ENCODE measurements around the gene ALDOC. TPM values are rescaled to one million over a fixed set of nuclear protein-coding genes. Genes with fewer than 3 reads are reported as not detected.

Gene ALDOC
- total and polyA plus RNA-seq, 12 donors, result 122 to 416 (median 282) TPM

- TF ChIP-seq, protein P1, sequence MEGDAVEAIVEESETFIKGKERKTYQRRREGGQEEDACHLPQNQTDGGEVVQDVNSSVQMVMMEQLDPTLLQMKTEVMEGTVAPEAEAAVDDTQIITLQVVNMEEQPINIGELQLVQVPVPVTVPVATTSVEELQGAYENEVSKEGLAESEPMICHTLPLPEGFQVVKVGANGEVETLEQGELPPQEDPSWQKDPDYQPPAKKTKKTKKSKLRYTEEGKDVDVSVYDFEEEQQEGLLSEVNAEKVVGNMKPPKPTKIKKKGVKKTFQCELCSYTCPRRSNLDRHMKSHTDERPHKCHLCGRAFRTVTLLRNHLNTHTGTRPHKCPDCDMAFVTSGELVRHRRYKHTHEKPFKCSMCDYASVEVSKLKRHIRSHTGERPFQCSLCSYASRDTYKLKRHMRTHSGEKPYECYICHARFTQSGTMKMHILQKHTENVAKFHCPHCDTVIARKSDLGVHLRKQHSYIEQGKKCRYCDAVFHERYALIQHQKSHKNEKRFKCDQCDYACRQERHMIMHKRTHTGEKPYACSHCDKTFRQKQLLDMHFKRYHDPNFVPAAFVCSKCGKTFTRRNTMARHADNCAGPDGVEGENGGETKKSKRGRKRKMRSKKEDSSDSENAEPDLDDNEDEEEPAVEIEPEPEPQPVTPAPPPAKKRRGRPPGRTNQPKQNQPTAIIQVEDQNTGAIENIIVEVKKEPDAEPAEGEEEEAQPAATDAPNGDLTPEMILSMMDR (IDR thresholded peaks at IDR 0.05), result peak in 1 of 9 donors; percentile 11
- WGBS, 2 donors, result 1% methylated on average over 49 of the region's 49 CpGs
- peaks cover 5 to 59% (median 43%) of the 10 kb centered on the region in 9 donors for H3K4me1 ChIP-seq
- peak; percentile 87 to 97 (median 95) for ATAC-seq
- H3K4me3 ChIP-seq, result peak within 1 kb of the TSS; percentile 78 to 99 (median 97)
- H3K9me3 ChIP-seq, result no peaks in the 10 kb centered on the region
- peak within 1 kb of the TSS; percentile 26 to 92 (median 86) for H3K27ac ChIP-seq
- intact Hi-C loops (cut with DNase I), result loop anchor here in 1 of 10 donors (2.0 kb wide), 1 partner anchor 19 kb away; the partner anchor contains the start of gene UNC119
- H3K36me3 ChIP-seq, result peaks cover 0 to 34% (median 0%) of the 10 kb centered on the region in 9 donors
- H3K27me3 ChIP-seq, result no peaks in the 10 kb centered on the region
- peak; percentile 95 to 96 for DNase-seq
These were observed 5.2 kb downstream of the ALDOC start, which contains the start of gene PIGS for GRCh38 chr17:28571361-28572122. Gene PIGS (minus strand): TSS chr17:28571524. CDS start chr17:28571496, 28 bp downstream.

DNA sequence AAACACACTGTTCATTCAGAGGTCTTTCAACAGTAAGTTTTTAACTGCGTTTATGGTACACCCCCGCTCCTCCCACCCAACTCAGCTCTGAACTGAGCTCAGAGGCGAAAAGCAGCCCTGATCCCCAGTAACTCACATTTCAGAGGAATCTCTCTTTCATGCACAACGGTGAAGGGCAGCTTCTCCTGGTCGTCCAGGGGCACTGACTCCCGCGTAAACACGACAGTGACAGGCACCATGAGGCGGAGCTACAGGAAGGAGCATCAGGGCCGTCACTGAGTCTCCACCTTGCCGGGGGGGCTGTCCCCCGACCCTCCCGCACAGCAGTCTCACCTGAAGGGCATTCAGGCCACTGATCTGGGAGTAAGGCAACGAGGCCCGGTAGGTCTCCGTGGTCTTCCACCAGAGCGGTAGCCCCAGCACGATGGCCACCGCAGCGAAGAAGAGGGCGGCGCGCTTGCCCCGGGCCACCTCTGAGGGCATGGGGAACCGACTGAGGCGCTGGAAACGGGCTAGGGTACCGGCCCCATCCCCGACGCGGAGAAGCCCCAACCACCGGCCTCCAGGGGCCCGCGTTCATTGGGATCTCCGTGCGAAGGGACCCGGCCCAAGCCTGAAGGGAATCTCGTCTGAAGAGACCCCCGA lies 5.9 kb downstream of the ALDOC start:
- intact Hi-C loops (cut with DNase I), result loop anchor here in 1 of 10 donors (2.0 kb wide), 1 partner anchor 18 kb away; the partner anchor contains the start of gene UNC119
- Histone ChIP-seq H3K9me3 (no peaks in the 10 kb centered on the region), H3K36me3 (peaks cover 0 to 39% (median 0%) of the 10 kb centered on the region in 9 donors), H3K4me1 (peaks cover 5 to 60% (median 43%) of the 10 kb centered on the region in 9 donors), H3K27me3 (no peaks in the 10 kb centered on the region), H3K27ac (peak overlapping the region in 9 of 10 donors; percentile 83 to 92 (median 87)), H3K4me3 (peak overlapping the region; percentile 78 to 99 (median 97))
- ATAC-seq, result peak; percentile 4 to 29 (median 9)
- TF ChIP-seq, protein P1 (IDR thresholded peaks at IDR 0.05), result no peak
- 1% methylated on average over 39 of the region's 39 CpGs for WGBS, 2 donors
- DNase-seq, result peak in 1 of 2 donors; percentile 19

DNA sequence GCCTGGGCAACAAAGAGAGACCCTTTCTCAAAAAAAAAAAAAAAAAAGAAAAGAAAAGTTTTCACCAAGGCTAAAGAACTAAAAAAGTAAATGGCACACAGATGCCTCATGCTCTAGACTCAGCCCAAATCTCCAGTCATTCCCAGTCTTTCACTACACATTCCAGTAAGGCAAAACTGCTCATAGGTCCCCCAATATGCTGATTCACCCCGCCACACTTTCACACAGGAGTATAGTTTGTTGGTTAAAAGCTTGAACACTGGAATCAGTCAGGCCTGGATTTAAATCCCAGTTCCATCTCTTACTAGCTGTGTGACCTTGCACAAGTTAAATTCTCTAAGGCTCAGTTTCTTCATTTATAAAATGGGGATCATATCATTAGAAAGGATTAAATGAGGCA lies 7.2 kb downstream of the ALDOC start:
- Histone ChIP-seq H3K4me3 (no peak overlapping the region), H3K4me1 (peaks cover 5 to 60% (median 38%) of the 10 kb centered on the region in 9 donors), H3K27me3 (no peaks in the 10 kb centered on the region), H3K27ac (no peak overlapping the region), H3K9me3 (no peaks in the 10 kb centered on the region), H3K36me3 (peaks cover 0 to 44% (median 0%) of the 10 kb centered on the region in 9 donors)
- intact Hi-C loops (cut with DNase I), result no loop called here
- 97 to 100% methylated on average over 1 of the region's 1 CpG for WGBS, 2 donors
- no peak for DNase-seq
- TF ChIP-seq, protein P1 (IDR thresholded peaks at IDR 0.05), result no peak
- ATAC-seq, result no peak

DNA sequence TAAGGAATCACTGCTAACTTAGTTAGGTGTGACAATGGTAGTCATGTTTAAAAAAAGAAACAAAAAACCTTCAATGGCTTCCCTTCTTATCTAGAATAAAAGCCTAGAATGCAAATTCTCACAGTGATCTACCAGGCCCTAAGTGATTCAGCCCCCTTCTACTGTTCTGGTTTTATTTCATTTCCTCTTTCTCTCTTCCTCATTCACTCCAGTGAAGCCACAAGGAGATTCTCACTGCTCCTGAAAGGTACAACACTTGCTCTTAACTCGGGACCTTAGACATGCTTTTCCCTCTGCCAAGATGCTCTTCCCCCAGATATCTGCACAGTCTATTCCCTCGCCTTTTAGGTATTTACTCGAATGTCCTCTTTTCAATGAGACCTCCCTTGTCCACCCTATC lies 9.1 kb downstream of the ALDOC start:
- TF ChIP-seq, protein P1 (IDR thresholded peaks at IDR 0.05), result no peak
- Histone ChIP-seq H3K9me3 (no peaks in the 10 kb centered on the region), H3K36me3 (peaks cover 0 to 46% (median 9%) of the 10 kb centered on the region in 9 donors), H3K4me1 (peaks cover 5 to 54% (median 25%) of the 10 kb centered on the region in 9 donors), H3K27ac (no peak overlapping the region), H3K4me3 (no peak overlapping the region), H3K27me3 (no peaks in the 10 kb centered on the region)
- 82 to 87% methylated on average over 3 of the region's 3 CpGs for WGBS, 2 donors
- ATAC-seq (no peak), DNase-seq (no peak)
- intact Hi-C loops (cut with DNase I), result no loop called here
